Erythroblast (primary cell): ENCODE data around the gene OPCML.

Source experiments
- GATA1 ChIP-seq: IDR thresholded peaks from 2 replicates; pipeline ENCODE4 v1.6.1; 2011; ENCODE audit warnings: low read depth, mild to moderate bottlenecking, control low read depth, low read length, moderate library complexity
- POLR2A ChIP-seq: IDR thresholded peaks from 2 replicates; pipeline ENCODE4 v1.6.1; 2011; ENCODE audit warnings: mild to moderate bottlenecking, low read length

GRCh38 chr11:132490978-132491377, 1041.3 kb downstream of the OPCML start:
- TF ChIP-seq POLR2A (no peak), GATA1 (no peak)
